Renal pelvis (tissue), 4 donors: Measurements from ENCODE around the gene POLD4. TPM values are rescaled to one million over a fixed set of nuclear protein-coding genes. Genes with fewer than 3 reads are reported as not detected.

Experiments used
- DNase-seq: peaks from one replicate; pipeline ENCODE4 v3.0.0-alpha.2; 2013
- polyA plus RNA-seq, 3 donors: library from polyadenylated mRNA; unstranded; fragments of 120-200 nt; gene quantifications; one replicate each; pipeline ENCODE4 v1.2.1, GENCODE V29; 2013; ENCODE audit not compliant: insufficient read length in 3 of 3

Gene POLD4
- polyA plus RNA-seq, 3 donors = 29.3 to 37.4 (median 32.8) TPM

DNA sequence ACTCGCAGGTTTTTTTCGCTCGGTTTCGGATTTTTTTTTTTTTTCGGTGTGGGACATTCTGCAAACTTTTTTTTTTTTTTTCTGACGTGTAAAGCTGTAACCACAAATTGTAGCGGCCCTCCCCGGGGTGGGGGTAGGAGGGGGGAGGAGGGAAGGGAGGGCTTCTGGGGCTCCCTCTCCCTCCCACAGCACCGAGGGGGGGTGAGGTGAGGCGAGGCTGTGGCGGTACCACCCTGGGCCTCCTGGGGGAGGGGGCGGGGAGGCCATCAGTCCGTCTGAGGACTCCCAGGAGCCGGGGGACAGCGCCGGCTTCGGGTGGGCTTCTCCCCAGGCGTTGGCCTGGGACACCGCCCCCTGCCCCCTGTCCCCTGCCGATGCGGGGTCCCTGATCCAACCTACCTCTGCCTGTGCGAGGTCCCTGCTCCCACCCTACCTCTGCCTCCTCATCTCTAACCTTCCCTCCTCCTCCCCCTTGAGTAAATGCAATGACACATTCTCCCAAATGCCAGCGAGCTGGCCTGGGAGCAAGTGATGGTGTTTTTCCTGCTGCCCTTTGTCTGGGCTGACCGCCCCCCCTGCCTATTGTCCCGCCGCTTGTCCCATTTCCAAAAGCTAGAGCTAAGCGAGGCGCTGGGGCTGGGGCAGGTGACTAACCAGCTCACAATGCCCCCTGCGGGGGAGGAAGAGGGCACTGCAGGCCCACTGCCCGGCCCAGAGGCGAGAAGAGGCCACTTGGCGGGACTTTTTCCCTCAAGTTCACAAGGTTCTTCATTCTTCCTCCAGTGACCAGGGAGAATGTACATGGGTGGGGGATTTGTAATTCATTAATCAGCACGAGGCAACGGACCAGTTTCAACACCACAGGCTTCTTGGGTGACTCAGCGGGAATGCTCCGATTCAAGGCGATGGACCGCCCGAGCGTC lies 20.6 kb upstream of the POLD4 start:
- peak; percentile 79 for DNase-seq

DNA sequence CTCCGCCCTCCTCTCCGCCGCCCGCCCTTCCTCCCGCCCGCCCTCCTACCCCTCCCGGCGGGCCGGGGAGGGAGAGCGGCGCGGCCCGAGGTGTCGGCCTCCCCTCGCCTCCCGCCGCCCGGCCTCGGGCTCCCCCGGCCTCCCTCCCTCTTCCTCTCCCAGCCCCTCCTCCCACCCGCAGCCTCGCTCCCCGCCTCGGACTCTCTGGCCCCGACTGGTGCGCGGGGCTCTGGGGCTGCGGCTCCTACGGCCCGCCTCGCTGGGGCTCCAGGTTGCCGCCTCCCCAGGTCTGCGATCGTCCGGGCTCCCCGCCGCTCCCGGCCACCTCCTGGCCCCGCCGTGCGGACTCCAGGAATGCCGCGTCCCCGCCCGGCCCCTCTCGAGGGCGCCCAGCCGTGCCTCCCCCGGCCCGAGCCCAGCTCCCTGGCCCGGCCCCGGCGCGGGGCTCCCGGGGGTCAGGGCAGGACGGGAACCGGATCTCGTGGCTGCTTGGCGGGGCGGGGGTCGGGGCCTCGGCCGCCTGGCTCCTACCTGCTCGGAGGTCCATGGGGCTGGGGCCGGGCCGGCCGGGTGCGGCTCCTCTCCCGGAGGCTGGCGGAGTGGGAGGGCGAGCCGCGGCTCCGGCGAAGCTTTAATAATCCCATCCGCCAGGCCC lies 19.8 kb upstream of the POLD4 start, which contains the start of gene CLCF1:
TSS of gene CLCF1 (minus strand) at position 606 of the 655 bp plus-strand sequence. CDS start at position 547, 59 bp downstream.
- DNase-seq = peak; percentile 74

DNA sequence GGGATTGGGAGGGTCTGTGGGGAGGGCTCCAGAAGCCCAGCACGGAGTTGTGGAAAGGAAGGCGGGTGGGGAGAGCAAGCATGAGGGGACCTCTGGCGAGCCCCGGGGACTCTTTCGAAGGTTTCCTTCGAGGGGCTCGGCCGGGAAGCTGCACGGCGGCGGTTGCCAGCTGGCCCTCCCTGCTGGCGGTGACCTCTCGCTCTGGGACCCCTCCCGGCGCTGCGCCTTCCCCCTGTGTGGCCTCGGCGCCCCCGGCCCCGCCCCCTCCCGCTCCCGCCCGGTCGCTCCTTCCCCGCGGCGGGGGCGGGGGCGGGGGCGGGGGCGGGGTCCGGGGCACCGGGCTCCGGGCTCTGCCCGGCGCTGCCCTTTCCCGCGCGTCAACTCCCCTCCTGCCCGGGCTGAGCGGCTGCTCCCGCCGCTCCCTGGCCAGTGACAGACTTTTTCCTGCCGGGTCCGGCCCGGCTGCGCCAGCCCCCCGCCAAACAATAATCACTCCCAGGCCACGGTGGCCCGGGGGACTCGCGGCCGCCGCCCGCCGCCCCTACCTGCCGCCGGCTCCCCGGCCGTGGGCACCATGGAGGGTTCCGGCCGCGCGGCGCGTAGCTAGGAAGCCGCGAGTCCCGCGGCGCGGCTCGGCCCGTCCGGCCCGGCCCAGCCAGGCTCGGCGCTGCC lies 19.1 kb upstream of the POLD4 start:
- no peak for DNase-seq

DNA sequence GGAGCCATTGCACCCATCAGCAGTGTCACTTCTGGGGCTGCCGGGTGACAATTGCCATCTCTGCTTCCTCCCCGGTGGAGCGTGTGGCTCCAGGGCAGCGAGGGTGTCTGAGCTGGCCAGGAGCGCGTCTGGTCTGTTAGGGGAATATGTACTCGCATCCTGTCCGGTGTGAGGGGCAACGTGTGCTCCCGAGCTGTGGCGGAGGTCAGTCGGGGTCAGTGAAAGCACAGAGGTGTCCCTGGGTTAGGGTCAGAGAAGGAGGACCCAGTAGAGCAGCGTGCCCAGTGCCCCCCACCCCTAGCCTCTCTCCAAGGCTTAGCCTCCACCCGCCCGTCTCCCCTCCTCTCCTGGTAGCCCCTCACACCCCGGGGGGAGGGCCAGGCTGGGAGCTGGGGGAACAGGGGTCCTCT lies 18.6 kb upstream of the POLD4 start:
- DNase-seq = no peak

DNA sequence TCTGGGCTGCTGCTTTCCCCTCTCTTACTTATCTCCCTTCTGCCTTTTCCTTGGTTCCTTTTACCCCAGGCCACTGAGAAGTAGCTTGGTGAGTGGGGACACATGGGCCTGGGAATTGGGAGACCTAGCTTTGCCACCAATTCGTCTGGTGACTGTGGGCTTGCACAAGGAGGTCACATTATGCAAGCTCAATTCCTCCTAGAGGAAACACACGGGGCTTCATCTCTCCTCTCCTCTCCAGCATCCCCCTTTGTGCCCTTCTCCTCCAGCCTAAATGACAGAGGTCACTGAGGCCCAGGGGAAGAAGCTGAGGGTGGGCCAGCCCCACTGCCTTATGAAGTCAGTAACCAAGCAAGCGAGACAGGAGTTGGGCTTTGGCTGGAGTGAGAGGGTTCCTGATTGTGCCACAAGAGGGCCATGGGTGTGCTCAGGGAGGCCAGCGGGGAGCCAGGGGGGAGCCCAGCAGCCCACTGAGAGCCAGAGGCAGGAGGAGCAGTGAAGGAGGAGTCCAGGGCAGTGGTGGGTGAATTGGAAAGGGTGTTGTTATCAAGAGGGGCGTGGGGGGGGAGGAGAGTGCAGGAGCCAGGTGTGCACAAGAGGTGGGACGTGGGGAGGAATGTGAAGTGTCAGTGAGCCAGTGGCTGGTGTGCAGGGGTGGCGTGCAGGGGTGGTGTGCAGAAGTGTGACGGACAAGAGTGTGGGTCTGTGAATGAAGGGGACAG lies 18.0 kb upstream of the POLD4 start:
- no peak for DNase-seq

DNA sequence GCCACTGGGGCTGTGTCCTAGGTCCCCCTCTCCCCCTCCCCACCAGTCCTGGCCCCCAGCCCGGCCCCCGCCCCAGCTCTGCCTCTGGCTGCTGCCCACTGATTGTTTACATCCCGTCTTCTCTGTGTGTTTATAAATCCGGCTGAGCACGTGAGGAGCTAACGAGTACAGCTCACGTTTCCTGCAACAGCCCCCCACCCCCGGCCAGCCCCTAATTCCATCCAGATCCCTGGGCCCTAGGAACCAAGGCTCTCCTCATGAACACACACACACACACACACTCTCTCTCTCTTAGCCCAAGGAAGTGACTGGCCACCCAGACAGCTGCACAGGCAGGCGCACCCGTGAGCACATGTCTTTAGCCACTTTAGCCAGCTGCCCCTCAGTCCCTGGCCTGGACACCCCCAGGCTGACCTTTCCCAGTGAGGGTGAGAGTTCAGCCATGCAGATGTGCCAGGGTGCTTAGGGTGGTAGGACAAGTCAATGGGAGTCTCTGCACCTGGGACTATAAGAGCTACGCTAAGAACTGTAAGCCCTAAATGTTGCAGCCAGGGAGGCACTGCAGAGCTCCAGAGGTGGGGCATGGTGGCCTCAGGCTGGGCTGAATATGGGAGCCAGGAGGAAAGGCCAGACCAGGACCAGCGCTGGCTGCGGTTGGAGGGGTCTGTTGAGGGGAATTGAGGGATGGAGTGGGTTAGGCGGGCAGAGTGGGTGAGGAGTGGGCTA lies 17.2 kb upstream of the POLD4 start:
- DNase-seq = no peak

DNA sequence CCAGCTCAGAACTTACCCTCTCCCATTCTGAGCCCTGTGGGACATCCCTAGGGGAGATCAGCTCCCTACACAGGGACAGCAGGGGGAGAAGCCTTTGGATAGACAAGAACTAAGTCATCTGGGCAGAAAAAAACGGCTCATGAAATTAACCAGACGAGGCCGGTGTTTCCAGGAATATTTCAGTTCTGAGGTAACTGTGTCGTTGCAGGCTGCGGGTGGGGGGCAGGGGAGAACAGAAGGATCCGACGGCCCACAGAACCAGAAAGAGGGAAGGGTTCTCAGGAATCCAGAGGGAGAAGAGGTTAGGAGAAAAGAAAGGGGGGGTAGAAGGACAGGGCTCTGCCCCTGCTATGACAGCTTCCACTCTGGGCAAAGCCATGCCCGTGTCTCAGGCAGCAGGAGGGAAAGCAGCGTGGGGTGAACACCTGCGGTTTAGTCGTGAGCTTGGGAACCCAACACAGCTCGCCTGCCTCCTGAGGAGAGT lies 16.5 kb upstream of the POLD4 start:
- no peak for DNase-seq

DNA sequence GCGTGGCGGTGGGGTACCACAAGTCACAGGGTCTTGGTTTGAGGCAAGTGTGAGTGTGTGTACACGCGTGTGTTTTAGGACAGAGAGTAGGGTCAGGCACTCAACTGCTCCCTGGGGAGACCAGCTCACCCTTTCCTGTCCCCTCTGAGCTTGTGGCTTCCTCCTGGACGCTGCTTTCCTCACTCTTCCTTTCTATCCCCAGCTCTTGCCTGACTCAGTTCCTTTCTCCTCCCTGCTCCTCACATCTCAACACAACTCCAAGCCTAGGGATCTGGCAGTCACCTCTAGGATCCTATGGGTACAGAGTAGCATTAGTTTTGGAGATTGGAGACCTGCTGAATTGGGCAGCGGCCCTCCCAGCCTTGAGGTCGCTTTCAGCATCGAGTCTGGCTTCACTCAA lies 15.9 kb upstream of the POLD4 start:
- DNase-seq = no peak

DNA sequence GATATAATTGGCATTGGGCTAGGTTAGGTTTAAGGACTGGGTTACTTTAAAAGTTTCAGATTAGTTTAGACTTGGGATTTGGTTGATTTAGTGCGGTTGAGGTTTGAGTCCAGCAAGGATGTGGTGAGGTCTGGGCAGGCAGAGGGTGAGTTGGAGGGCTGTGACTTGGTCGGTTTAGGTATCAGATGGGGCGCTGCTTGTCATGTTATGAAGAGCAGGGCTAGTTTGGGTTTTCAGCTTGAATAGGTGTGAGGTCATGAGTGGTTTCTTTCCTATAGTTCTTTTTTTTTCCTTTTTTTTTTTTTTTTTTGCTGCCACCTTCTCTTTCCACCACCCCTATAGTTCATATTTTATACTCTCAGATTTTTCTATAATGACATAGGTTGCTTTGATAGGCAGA lies 15.3 kb upstream of the POLD4 start:
- DNase-seq = no peak

DNA sequence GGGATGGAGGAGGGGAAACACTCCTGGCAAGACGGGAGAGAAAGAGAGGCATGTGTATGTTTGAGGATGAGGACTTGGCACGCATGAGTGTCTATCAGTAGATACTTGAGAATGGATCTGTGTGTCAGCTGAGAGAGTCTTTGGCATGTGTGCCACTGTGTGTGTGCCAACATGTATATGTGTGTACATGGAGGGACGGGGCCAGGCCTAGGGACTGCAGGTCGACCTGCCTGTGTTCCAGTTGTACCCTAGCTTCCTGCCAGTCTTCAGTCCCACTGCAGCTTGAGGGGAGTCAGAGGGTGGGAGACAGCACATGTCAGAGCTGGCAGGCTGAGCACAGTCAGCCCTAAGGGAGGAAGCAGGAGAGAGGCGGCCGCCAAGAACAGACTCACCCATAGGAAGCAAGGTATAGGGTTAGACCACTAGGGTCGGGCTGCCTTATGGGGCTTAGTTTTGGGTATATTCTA lies 14.4 kb upstream of the POLD4 start:
- no peak for DNase-seq

DNA sequence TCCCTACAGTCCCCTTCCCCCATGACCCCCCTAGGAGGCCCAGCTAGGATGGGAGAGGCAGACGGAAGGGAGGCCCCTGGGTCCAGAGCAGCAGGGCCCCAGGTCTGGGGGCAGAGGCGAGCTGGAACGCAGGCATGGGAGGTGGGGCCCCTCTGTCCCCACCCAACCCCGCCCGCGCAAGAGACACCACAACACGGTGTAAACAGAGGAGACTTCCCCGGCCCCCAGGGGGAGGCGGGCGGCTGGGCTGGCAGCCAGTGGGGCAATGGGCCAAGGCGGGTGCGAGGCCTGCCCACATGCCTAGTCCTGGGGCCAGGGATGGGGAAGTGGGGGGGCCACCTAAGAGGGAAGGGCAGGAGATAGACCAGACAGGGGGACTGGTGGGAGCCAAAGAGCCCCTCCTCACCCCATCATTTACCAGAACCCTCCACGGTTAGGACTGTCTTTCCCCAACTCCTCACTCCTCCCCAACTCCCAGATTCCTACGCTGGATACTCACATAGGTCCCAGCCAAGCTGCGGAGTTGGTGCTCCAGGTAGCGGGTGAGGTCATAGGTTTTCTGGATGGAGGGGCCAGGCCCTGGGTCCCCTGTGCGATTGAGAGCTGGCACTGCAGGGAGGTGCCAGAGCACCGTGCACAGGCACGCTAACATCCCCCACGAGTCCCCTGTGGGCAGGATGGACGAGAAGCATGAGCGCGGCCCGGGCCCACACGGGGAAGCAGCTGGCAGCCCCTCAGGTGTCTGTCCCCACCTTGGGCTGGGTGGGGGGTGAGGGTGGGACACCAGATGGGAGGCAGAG lies 13.8 kb upstream of the POLD4 start:
- DNase-seq = no peak

DNA sequence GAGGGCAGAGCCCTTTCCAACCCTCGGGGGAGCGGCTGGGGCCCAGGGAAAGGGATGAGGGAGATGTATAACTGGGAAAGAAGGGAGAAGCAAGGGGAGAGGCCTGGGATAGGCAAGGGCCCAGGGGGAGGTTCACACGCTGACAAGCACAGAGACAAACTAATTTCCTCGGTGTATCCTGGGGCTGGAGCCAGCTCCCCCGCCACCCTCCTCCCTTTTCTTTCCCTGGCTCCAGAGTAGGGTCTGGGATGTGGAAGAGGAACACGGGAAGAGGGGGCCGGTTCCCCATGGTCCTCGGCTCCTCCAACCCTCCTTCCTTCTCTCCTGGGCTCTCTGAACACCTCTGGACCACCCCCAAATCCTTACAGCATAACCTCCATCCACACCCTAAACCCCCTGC lies 13.2 kb upstream of the POLD4 start:
- DNase-seq = no peak

DNA sequence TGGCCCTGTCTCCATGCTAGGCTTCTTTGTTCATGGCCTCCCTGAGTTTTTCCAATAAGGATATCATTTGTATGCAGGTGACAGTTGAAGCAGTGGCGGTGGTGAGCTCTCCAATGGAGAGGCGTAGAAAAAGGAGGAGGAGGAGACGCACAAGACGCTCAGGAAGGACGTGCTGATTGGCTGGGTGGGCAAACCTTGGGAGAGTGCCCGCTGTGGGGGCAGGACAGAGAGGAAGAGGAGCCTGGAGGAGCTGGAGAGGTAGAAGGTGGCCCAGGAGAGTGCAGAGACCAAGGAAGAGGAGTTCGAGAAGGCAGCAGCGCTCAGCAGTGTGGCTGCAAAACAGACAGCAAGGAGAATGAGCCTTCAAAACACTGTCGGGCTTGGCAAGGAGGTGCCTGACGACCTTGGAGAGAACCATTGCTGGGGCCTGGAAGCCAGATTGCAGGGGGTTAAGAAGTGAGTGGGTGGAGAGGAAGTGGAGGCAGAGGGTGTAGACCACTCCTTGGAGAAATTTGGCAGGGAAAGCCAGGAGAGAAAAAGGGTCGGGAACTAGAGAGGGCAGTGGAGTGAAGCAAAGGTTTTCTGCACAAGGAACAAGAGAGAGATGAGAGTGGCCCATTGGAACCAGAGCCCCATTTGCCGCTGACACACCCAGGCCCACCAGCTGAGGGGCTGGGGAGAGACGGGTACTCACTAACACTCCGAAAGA lies 12.5 kb upstream of the POLD4 start:
- DNase-seq = no peak

DNA sequence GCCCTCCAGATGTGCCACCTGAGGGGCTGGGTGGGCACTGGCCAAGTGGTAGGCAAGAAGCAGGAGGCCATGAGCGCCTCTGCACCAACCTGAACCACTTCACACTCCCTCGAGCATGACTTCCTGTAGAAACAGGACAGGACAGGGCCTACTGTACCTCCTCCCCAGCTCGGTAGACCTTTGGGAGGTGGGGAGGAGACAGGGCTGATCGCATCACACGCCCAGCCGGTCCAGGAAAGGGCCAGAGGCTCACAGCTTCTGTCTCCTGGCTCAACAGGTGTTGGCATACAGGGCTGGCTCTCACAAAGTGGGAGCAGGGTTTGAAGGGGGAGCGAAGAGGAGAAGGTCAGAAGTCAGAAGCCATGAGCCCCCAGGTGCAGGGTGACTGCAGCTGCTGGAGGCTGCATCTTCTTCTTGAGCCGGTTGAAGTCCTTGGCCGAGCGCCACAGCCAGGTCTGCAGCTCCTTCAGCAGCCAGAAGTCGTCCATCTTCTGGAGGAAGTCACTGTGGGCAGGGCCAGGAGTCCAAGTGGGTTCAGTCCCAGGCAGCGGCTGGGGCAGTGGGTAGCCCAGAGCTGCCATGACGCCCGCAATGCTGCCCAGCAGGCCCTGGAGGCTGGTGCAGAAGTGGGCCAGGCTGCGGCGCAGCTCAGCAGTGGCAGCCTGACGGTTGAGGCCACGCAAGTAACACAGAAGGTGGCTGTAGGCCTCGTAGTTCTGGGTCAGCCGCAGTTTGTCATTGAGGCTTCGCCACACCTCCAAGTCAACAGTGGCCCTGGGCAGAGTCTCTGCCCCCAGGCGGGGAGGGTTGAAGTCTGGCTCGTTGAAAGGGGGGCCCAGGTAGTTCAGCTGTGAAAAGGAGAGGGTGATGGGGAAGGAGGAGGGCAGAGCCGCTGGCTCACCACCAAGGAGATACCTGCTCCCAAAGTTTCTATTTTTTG lies 11.7 kb upstream of the POLD4 start:
- DNase-seq = no peak

DNA sequence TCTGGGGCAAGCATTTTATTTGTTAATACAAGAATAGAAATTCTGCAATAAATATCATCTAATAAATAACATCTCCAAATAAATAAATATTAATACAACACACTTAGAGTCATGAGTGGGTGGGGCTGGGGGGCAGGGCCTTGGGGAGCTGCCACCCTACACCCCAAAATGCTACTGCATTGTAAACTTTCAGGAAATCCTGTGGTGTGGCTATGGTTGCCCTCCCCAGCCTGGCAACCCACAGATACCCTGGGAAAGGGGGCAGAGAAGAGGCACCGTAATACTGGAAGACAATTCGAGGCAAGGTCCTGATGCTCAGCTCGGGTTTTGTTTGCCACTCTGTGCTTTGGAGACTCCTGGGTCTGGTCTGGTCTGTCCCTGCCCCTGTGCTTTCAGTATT lies 10.8 kb upstream of the POLD4 start:
- DNase-seq = no peak

DNA sequence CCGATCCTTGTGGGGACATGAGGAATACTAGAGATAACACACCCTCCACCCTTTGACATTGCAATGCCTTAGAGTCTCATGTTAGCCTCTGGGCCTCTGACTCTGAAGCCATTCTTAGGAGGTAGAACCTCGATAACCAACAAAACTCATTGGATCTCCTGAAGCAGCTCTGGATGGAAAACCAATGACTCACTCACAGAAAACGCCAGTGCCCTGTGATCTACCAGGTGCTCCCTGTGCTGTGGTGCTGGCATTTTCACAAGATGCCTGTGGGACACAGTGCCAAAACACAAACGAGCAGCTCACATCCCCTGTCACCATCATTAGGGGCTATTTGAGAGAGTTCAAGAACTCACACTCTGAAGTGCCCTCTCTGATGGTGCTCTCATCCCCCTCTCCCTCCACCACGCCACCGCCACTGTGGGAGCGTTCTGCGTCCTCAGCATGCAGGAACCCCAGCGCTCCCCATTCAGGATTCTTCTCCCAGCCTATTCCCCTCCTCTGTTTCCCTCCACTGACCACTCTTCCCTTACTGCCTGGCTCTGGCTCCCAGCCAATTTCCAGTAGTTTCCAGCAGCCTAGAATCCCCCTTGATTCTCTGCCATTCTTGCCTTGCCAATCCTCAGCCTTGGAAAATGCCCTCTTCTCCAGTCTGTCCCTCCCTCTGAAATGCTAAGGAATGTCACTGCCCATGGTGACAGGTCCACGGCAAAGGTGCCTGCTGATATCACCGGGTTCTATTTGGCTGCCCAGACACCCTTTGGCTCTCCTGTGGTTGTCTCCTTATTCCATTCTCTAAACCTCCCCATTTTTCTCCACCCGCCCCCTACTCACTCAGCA lies 4.7 kb upstream of the POLD4 start:
- no peak for DNase-seq

DNA sequence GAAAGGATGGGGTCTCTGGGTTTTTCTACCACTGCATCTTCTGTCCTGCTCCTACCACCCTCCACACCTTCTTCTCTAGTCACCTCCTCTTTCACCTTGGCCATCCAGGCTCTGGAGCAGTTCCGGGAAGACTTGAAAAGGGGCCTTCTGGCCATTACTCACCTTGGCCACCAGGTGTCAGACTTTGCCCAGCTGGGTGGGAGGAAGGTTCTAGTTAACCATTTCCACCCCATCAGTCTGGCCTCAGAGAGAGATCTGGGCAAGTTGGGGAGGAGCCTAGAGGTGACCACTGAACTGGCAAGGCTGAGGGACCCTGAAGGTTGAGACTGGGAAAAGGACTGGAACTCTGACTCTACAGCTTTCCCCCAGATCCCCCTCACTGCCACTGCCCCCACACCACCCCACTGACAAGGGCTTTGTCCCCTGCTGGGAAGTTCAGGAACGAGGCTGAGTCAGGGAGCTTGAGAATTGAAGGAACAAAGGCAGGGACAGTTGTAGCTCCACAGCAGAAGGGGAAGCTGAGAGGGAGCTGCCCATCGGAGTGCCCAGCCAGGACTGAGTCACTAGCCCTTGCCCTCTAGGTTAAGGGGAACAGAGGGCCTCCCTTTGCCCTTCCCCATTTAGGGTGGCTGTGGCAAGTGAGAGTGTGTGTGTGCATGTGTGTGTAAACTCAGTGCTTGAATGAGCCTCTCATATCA lies 3.7 kb upstream of the POLD4 start:
- peak; percentile 83 for DNase-seq
